ENCODE measurements around the gene MYH6.
"Not testable (repeated sequence)": the region's sequence is repeated elsewhere in the genome, so short reads cannot be mapped to it uniquely, and the experiment has no call there.

Gene MYH6

DNA sequence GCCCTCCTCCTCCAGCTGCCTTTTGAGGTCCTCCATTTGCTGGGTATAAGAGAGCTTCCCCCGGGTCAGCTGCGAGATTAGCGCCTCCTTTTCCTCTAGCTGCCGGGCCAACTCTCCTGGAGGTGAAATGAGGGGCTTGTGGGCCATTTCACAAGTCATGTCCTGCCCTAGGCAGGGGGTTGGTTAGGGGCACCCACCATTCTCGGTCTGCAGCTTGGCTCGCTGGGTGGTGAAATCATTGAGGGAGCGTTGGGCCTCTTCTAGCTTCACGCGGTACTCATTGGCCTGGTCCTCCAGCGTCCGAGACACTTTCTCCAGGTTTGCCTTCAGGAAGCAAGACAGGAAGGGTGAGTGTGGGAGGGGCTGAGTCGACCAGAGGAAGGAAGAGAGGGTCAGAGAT, 18.7 kb downstream of the MYH6 start:
- no peaks in the 10 kb centered on the region for H3K36me3 ChIP-seq (replicated peaks)
- DNase-seq: no peak
- H3K27ac ChIP-seq: no peak overlapping the region
- no peaks in the 10 kb centered on the region for H3K27me3 ChIP-seq (replicated peaks)
- no peak overlapping the region for H3K4me3 ChIP-seq (ENCODE audit: low read depth, low read length)
- in situ Hi-C loops (cut with HindIII; ENCODE audit: low pct_ligation_motif_present, low sequenced_read_pairs): no loop called here
- TF ChIP-seq, protein P1, sequence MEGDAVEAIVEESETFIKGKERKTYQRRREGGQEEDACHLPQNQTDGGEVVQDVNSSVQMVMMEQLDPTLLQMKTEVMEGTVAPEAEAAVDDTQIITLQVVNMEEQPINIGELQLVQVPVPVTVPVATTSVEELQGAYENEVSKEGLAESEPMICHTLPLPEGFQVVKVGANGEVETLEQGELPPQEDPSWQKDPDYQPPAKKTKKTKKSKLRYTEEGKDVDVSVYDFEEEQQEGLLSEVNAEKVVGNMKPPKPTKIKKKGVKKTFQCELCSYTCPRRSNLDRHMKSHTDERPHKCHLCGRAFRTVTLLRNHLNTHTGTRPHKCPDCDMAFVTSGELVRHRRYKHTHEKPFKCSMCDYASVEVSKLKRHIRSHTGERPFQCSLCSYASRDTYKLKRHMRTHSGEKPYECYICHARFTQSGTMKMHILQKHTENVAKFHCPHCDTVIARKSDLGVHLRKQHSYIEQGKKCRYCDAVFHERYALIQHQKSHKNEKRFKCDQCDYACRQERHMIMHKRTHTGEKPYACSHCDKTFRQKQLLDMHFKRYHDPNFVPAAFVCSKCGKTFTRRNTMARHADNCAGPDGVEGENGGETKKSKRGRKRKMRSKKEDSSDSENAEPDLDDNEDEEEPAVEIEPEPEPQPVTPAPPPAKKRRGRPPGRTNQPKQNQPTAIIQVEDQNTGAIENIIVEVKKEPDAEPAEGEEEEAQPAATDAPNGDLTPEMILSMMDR (IDR thresholded peaks at IDR 0.05; ENCODE audit: low read depth, low read length, missing control alignments): no peak

DNA sequence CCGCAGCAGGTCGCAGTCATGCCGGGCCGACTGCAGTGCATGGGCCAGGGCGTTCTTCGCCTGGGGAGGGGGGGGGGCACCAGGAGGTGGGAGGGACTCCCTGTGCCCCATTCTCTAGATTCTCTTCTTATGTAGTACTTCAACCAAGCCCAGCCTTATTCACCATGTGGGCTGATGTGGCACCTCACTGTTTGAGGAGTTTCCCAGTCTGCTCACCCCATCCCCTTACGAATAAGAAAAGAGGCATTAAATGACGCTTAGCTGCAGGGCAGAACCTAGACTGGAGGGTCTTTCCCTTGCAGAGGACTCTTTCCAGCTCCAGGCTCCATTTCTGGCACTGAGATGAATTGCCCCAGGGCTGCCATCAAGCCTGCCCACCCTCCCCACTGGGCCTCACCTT, 19.1 kb downstream of the MYH6 start:
- in situ Hi-C loops (cut with HindIII; ENCODE audit: low pct_ligation_motif_present, low sequenced_read_pairs): no loop called here
- no peak for DNase-seq
- Histone ChIP-seq H3K36me3 (replicated peaks) (no peaks in the 10 kb centered on the region), H3K27ac (no peak overlapping the region), H3K4me3 (ENCODE audit: low read depth, low read length) (no peak overlapping the region), H3K27me3 (replicated peaks) (no peaks in the 10 kb centered on the region)
- TF ChIP-seq, protein P1 (IDR thresholded peaks at IDR 0.05; ENCODE audit: low read depth, low read length, missing control alignments): no peak

DNA sequence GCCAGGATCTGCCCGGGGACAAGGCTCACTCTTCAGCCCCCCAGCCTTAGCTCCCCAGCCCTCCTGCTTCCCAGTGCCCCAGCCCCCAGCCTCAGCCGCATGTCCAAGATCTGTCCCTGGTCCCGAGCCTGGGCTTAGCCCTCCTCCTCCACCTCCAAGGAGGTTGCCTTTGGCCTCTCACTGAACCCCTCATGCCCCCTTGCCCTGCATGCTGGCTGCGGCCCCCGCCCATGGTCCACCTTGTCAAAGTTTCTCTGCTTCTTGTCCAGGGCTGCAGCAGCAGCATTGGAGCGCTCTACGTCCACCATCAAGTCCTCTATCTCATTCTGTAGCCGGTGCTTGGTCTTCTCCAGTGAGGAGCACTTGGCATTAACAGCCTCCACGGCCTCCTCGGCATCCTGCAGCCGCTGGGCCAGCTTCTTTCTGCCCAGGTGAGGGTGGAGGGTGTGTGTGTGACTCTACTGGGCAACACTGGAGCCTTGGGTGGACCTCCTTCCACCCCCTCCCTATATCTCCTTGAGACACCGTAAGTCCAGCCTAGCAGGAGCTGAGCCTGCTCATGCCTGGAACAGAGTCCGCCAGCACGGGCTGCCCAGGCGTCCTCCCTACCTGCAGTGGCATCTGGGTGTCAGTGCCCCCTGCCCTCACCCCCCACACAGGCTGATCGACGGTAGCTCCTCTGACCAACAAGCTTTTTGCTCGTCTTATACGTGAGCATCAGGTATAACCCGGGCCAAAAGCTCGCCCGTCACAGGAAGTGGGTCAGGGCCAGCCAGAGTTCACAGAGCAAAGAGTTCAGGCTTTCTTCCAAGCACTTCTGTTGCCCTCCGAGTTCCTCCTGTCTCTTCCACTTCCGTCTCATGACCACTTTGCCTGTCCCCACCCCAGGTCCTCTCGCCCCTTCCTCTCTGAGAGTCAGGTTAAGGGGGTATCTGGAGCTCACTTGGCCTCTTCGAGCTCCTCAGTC, 19.9 kb downstream of the MYH6 start:
- Histone ChIP-seq H3K4me3 (ENCODE audit: low read depth, low read length) (no peak overlapping the region), H3K27ac (no peak overlapping the region), H3K27me3 (replicated peaks) (no peaks in the 10 kb centered on the region), H3K36me3 (replicated peaks) (no peaks in the 10 kb centered on the region)
- TF ChIP-seq, protein P1 (IDR thresholded peaks at IDR 0.05; ENCODE audit: low read depth, low read length, missing control alignments): no peak
- DNase-seq: no peak
- in situ Hi-C loops (cut with HindIII; ENCODE audit: low pct_ligation_motif_present, low sequenced_read_pairs): no loop called here

DNA sequence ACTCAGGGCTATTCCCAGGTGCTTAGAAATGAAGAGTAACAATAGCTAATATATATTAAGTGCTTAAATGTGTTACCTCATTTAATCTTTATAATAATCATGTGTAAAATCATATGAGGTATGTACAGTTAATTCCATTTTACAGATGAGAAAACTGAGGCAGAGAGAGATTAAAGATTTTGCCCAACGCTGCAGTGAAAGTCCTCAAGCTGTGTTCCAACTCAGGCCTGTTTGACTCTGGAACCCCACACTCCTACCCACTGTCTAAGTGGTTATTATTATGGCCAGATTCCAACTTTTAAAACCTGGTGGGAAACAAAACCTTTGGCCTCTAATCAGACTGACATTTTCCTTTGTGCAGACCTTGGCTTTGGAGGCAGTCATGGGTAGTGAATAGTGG, 21.1 kb downstream of the MYH6 start:
- Histone ChIP-seq H3K4me3 (ENCODE audit: low read depth, low read length) (no peak overlapping the region), H3K27me3 (replicated peaks) (no peaks in the 10 kb centered on the region), H3K27ac (no peak overlapping the region), H3K36me3 (replicated peaks) (no peaks in the 10 kb centered on the region)
- DNase-seq: no peak
- TF ChIP-seq, protein P1 (IDR thresholded peaks at IDR 0.05; ENCODE audit: low read depth, low read length, missing control alignments): no peak
- in situ Hi-C loops (cut with HindIII; ENCODE audit: low pct_ligation_motif_present, low sequenced_read_pairs): no loop called here

DNA sequence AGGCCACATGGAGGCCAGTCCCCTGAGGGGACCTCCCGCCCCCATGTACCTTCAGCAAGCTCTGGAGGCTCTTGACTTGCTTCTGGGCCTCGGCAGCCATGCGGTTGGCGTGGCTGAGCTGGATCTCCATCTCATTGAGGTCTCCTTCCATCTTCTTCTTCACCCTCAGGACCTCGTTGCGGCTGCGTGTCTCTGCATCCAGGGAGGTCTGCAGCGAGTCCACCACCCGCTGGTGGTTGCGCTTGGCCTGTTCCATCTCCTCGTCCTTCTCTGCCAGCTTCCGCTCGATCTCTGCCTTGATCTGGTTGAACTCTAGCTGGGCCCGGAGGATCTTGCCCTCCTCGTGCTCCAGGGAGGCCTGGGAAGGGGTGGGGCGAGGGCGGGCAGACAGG, 21.8 kb downstream of the MYH6 start:
- in situ Hi-C loops (cut with HindIII; ENCODE audit: low pct_ligation_motif_present, low sequenced_read_pairs); H3K4me3 ChIP-seq (ENCODE audit: low read depth, low read length); H3K36me3 ChIP-seq (replicated peaks); H3K27ac ChIP-seq; DNase-seq; H3K27me3 ChIP-seq (replicated peaks): not testable (repeated sequence)

DNA sequence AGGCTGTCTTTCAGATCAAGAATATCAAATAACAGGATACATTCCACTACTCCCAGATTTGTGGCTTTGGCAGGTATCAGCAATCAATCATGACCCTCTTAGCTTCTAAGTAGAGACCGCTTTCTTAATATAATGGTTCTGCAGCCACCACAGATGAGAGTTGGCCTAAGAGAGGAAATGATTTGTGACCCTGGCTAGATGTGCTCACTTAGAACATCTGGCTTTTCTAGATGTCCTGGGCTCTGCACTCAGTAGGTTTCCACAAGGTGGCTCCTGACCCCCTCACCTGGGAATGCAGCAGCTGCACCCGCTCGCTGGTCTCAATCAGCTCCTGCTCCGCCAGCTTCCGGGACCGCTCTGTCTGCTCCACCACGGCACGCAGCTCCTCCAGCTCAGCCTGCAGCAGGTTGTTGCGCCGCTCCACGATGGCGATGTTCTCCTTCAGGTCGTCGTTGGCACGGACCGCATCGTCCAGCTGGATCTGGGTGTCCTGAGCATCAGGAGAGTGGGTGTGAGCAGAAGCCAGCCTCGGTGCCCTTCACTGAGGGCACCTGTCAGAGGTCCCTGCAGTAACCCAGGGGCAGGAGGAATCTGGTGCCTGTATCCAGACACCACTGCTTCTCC, 22.3 kb downstream of the MYH6 start:
- DNase-seq: no peak
- H3K36me3 ChIP-seq (replicated peaks): no peaks in the 10 kb centered on the region
- no peak overlapping the region for H3K4me3 ChIP-seq (ENCODE audit: low read depth, low read length)
- H3K27me3 ChIP-seq (replicated peaks): no peaks in the 10 kb centered on the region
- no peak overlapping the region for H3K27ac ChIP-seq
- TF ChIP-seq, protein P1 (IDR thresholded peaks at IDR 0.05; ENCODE audit: low read depth, low read length, missing control alignments): no peak
- in situ Hi-C loops (cut with HindIII; ENCODE audit: low pct_ligation_motif_present, low sequenced_read_pairs): no loop called here
